SK-N-SH (cell line): ENCODE data around the gene RPF1. TPM values are rescaled to one million over a fixed set of nuclear protein-coding genes. Genes with fewer than 3 reads are reported as not detected.

Experiments
- CTCF ChIA-PET: fragments of 300-600, 350-600 bp; formaldehyde crosslinking; extraction: SDS; loops from one replicate; lab custom pipeline; 2021; lab: Yijun Ruan, JAX
- POLR2A ChIA-PET: fragments of 350-600 bp; sonication (Branson Sonifier 250); formaldehyde crosslinking; extraction: SDS; loops from one replicate; lab custom pipeline; 2020; ENCODE audit warnings: antibody characterized with exemption, inconsistent platforms; lab: Yijun Ruan, JAX
- DNase-seq: peaks from one replicate; pipeline ENCODE4 v3.0.0; 2012
- H2AFZ ChIP-seq: fragments of 200-600 bp; sonication (generic); 2 replicates; pipeline ENCODE4 v1.8.1; 2016; ENCODE audit warnings: antibody characterized with exemption, mild to moderate bottlenecking, low read depth
- H3F3A ChIP-seq: fragments of 200-600 bp; sonication (generic); replicated peaks from 2 replicates; pipeline ENCODE3; 2016; ENCODE audit warnings: antibody characterized with exemption, mild to moderate bottlenecking; ENCODE audit not compliant: insufficient read depth
- H3K27ac ChIP-seq, 2 experiments: fragments of 200-500 bp in 1 of 2; fragments of 200-600 bp in 1 of 2; sonication (Bioruptor generic) in 1 of 2; sonication (generic), shearing (Covaris generic) in 1 of 2; 2 replicates each; pipeline versions ENCODE4 v1.5.1 to v1.6.1; 2014 to 2016; ENCODE audit warnings: low read depth in 2 of 2, inconsistent platforms in 1 of 2, low read length in 1 of 2, mild to moderate bottlenecking in 1 of 2, mixed read lengths in 1 of 2
- H3K27me3 ChIP-seq: fragments of 200-600 bp; sonication (generic), shearing (Covaris generic); 2 replicates; pipeline ENCODE4 v1.6.1; 2016; ENCODE audit warnings: mixed run types; ENCODE audit not compliant: insufficient read depth
- H3K36me3 ChIP-seq, 2 experiments: fragments of 200-500 bp in 1 of 2; fragments of 200-600 bp in 1 of 2; sonication (Bioruptor generic) in 1 of 2; sonication (generic) in 1 of 2; replicated peaks in 1 of 2; 2 replicates each; pipeline versions ENCODE3 to v1.5.1; 2014 to 2016; ENCODE audit warnings: low read length in 1 of 2, mild to moderate bottlenecking in 1 of 2; ENCODE audit not compliant: insufficient read depth in 2 of 2, control insufficient read depth in 1 of 2
- H3K4me1 ChIP-seq, 2 experiments: fragments of 200-500 bp in 1 of 2; fragments of 200-600 bp in 1 of 2; sonication (Bioruptor generic) in 1 of 2; sonication (generic), shearing (Covaris generic) in 1 of 2; 2 replicates each; pipeline versions ENCODE4 v1.5.1 to v1.6.1; 2014 to 2016; ENCODE audit warnings: low read depth in 1 of 2, low read length in 1 of 2, mixed run types in 1 of 2; ENCODE audit not compliant: insufficient read depth in 2 of 2, control insufficient read depth in 1 of 2
- H3K4me2 ChIP-seq: fragments of 200-600 bp; sonication (generic), shearing (Covaris generic); 2 replicates; pipeline ENCODE4 v1.6.1; 2017; ENCODE audit warnings: mixed run types
- H3K4me3 ChIP-seq, 2 experiments: fragments of 200-500 bp in 1 of 2; fragments of 200-600 bp in 1 of 2; sonication (Bioruptor generic) in 1 of 2; sonication (generic), shearing (Covaris generic) in 1 of 2; 2 replicates each; pipeline versions ENCODE4 v1.5.1 to v1.8.1; 2014 to 2016; ENCODE audit warnings: low read depth in 2 of 2, inconsistent platforms in 1 of 2, low read length in 1 of 2, mild to moderate bottlenecking in 1 of 2, mixed read lengths in 1 of 2, moderate library complexity in 1 of 2
- H3K79me2 ChIP-seq: fragments of 200-600 bp; sonication (generic); 2 replicates; pipeline ENCODE4 v1.8.1; 2017; ENCODE audit warnings: mild to moderate bottlenecking; ENCODE audit not compliant: insufficient read depth
- H3K9ac ChIP-seq: fragments of 200-600 bp; sonication (generic); 2 replicates; pipeline ENCODE4 v1.6.1; 2017; ENCODE audit warnings: mixed run types
- H3K9me2 ChIP-seq: fragments of 200-600 bp; sonication (generic); 2 replicates; pipeline ENCODE4 v1.6.1; 2017; ENCODE audit warnings: mixed run types
- H3K9me3 ChIP-seq: fragments of 200-600 bp; sonication (generic); 2 replicates; pipeline ENCODE4 v1.6.1; 2017; ENCODE audit warnings: mixed run types, mild to moderate bottlenecking, moderate library complexity
- H4K20me1 ChIP-seq: fragments of 200-600 bp; sonication (generic); 2 replicates; pipeline ENCODE4 v1.6.1; 2017; ENCODE audit warnings: mild to moderate bottlenecking, mixed run types; ENCODE audit not compliant: insufficient read depth
- CHD2 ChIP-seq: fragments of 150-350 bp; IDR thresholded peaks from 2 replicates; pipeline ENCODE4 v1.6.1; 2018; ENCODE audit warnings: low read length; ENCODE audit not compliant: partially characterized antibody
- CTCF ChIP-seq: fragments of 200-600 bp; sonication (generic); IDR thresholded peaks from 2 replicates; pipeline ENCODE4 v1.6.1; 2017; ENCODE audit warnings: antibody characterized with exemption, mild to moderate bottlenecking, moderate library complexity
- ELF1 ChIP-seq: IDR thresholded peaks from 2 replicates; pipeline ENCODE4 v1.4.0; 2012
- FOSL2 ChIP-seq: IDR thresholded peaks from 2 replicates; pipeline ENCODE4 v1.4.0; 2012; ENCODE audit warnings: low read depth, mild to moderate bottlenecking, moderate library complexity, borderline replicate concordance
- FOXM1 ChIP-seq: IDR thresholded peaks from 2 replicates; pipeline ENCODE4 v1.4.0; 2012; ENCODE audit warnings: low read depth, mild to moderate bottlenecking
- MEF2A ChIP-seq: IDR thresholded peaks from 2 replicates; pipeline ENCODE4 v1.4.0; 2012; ENCODE audit warnings: low read depth, borderline replicate concordance
- MXI1 ChIP-seq: IDR thresholded peaks from 2 replicates; pipeline ENCODE4 v1.6.1; 2012; ENCODE audit warnings: mild to moderate bottlenecking, low read depth, low read length, improper control_type of control experiment
- NFIC ChIP-seq: IDR thresholded peaks from 2 replicates; pipeline ENCODE4 v1.4.0; 2012; ENCODE audit warnings: borderline replicate concordance
- RFX5 ChIP-seq: IDR thresholded peaks from 2 replicates; pipeline ENCODE4 v1.6.1; 2012; ENCODE audit warnings: mild to moderate bottlenecking, improper control_type of control experiment, low read length
- RXRA ChIP-seq: IDR thresholded peaks from 2 replicates; pipeline ENCODE4 v1.4.0; 2012; ENCODE audit warnings: low read depth, mild to moderate bottlenecking, borderline replicate concordance
- SIN3A ChIP-seq: IDR thresholded peaks from 2 replicates; pipeline ENCODE4 v1.6.1; 2012; ENCODE audit warnings: low read depth, mild to moderate bottlenecking, low read length, moderate library complexity, borderline replicate concordance
- SMC3 ChIP-seq: IDR thresholded peaks from 2 replicates; pipeline ENCODE4 v1.6.1; 2012; ENCODE audit warnings: low read depth, low read length, improper control_type of control experiment
- TAF1 ChIP-seq: IDR thresholded peaks from 2 replicates; pipeline ENCODE4 v1.6.1; 2012; ENCODE audit warnings: low read depth, mild to moderate bottlenecking, low read length, moderate library complexity, borderline replicate concordance
- WGBS: methylation state at CpG from one replicate; pipeline ENCODE4 v1.1.6; 2017; ENCODE audit warnings: low lambda C conversion rate; 5-methylcytosine and 5-hydroxymethylcytosine counted together
- polyA plus RNA-seq, 3 experiments: library from polyadenylated mRNA; depleted of rRNA; stranded (reverse); fragments of >200 nt; gene quantifications; 2 replicates each; pipeline ENCODE4 v1.2.3, GENCODE V29; 2012
- TF ChIP-seq, protein P1 (sequence below): IDR thresholded peaks from 2 replicates; pipeline ENCODE4; 2012
- TF ChIP-seq, protein P2 (sequence below): IDR thresholded peaks from 2 replicates; pipeline ENCODE4 v1.4.0; 2012; ENCODE audit warnings: low read depth

RPF1 gene
- polyA plus RNA-seq, 1 of the 3 experiments (the other 2 are of a cell fraction) = 22.6 TPM

GRCh38 chr1:84492726-84493125, 13.7 kb downstream of the RPF1 start:
- 82% methylated on average over 1 of the region's 1 CpG for WGBS
- CTCF ChIA-PET = interaction anchor here (2.0 kb wide), 1 partner anchor 13 kb away, joined by 7 read pairs; no protein-coding TSS in a partner anchor
- no peak overlapping the region for H3K4me2 ChIP-seq
- H3K4me1 ChIP-seq = no peaks in the 10 kb centered on the region
- H3K9ac ChIP-seq = no peak overlapping the region
- H3K27me3 ChIP-seq = no peaks in the 10 kb centered on the region
- H2AFZ ChIP-seq = no peak overlapping the region
- no peak overlapping the region for H3K4me3 ChIP-seq
- DNase-seq = no peak
- no peaks in the 10 kb centered on the region for H4K20me1 ChIP-seq
- H3K27ac ChIP-seq = no peak overlapping the region
- TF ChIP-seq ELF1 (no peak), CTCF (no peak), MEF2A (no peak), SMC3 (no peak), MXI1 (no peak), SIN3A (no peak), FOXM1 (no peak), RFX5 (no peak), CHD2 (no peak)
- TF ChIP-seq, protein P1, sequence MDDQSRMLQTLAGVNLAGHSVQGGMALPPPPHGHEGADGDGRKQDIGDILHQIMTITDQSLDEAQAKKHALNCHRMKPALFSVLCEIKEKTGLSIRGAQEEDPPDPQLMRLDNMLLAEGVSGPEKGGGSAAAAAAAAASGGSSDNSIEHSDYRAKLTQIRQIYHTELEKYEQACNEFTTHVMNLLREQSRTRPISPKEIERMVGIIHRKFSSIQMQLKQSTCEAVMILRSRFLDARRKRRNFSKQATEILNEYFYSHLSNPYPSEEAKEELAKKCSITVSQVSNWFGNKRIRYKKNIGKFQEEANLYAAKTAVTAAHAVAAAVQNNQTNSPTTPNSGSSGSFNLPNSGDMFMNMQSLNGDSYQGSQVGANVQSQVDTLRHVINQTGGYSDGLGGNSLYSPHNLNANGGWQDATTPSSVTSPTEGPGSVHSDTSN = no peak
- H3K9me2 ChIP-seq = no peaks in the 10 kb centered on the region
- peaks cover 32% of the 10 kb centered on the region for H3F3A ChIP-seq
- H3K36me3 ChIP-seq = peaks cover 78 to 85% of the 10 kb centered on the region in 2 experiments
- peaks cover 18% of the 10 kb centered on the region for H3K79me2 ChIP-seq
- POLR2A ChIA-PET = interaction anchor here (0.8 kb wide), 1 partner anchor 146 kb away, joined by 3 read pairs; no protein-coding TSS in a partner anchor
- H3K9me3 ChIP-seq = no peaks in the 10 kb centered on the region

- H2AFZ ChIP-seq = no peak overlapping the region
Measured at GRCh38 chr1:84493747-84494146, 14.7 kb downstream of the RPF1 start.

More at GRCh38 chr1:84493747-84494146, 14.7 kb downstream of the RPF1 start:
- Histone ChIP-seq H3K27ac (no peak overlapping the region), H3K4me2 (no peak overlapping the region), H3K9me2 (no peaks in the 10 kb centered on the region)
- TF ChIP-seq FOSL2 (no peak), TAF1 (no peak), NFIC (no peak), RXRA (no peak), CTCF (no peak)
- TF ChIP-seq, protein P2, sequence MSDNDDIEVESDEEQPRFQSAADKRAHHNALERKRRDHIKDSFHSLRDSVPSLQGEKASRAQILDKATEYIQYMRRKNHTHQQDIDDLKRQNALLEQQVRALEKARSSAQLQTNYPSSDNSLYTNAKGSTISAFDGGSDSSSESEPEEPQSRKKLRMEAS = no peak
- TF ChIP-seq, all 33 proteins: peak for 0
- Histone ChIP-seq H3K79me2 (peaks cover 20% of the 10 kb centered on the region), H3K9ac (no peak overlapping the region), H3K4me3 (no peak overlapping the region), H3K4me1 (no peaks in the 10 kb centered on the region), H3F3A (peaks cover 37% of the 10 kb centered on the region), H3K9me3 (no peaks in the 10 kb centered on the region), H3K36me3 (peaks cover 84 to 88% of the 10 kb centered on the region in 2 experiments), H4K20me1 (peaks cover 6% of the 10 kb centered on the region; the same call in 1 of the 2 replicates), H3K27me3 (no peaks in the 10 kb centered on the region)
- CTCF ChIA-PET = no interaction called here
- WGBS = 91% methylated on average over 1 of the region's 1 CpG
- POLR2A ChIA-PET = interaction anchor here (0.8 kb wide), 1 partner anchor 147 kb away, joined by 3 read pairs; no protein-coding TSS in a partner anchor
- DNase-seq = no peak
